ENCODE data around the gene FCRL4. TPM values are rescaled to one million over a fixed set of nuclear protein-coding genes. Genes with fewer than 3 reads are reported as not detected.

FCRL4 gene
- total RNA-seq, 2 experiments from 2014 or later = not detected

DNA sequence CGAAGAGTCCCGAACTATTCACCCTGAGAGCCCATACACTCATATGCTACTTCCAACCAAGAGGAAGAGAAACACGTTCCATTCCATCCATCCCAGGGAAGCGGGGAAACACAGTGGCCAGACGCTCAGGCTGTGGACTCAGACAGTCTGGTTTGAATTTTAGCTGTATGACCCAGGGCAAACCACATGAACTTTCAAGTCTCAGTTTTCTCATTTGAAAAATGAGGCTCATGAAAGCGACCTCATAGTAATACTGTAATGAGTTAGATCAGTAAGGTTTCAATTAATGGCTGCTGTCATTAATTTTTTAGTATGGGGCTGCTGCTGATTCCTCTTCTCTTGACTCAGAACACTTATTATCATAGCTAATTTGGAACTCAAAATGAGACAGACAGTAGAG is 1.5 kb downstream of the FCRL4 start:
- Mint-ChIP-seq H3K9me3 (no peaks in the 10 kb centered on the region), H3K27me3 (peaks cover 2% of the 10 kb centered on the region), H3K4me3 (no peak overlapping the region), H3K27ac (no peak overlapping the region), H3K36me3 (ENCODE audit: low read depth) (no peaks in the 10 kb centered on the region), H3K4me1 (ENCODE audit: low read depth) (peaks cover 9% of the 10 kb centered on the region)
- CTCF ChIA-PET = interaction anchor here (1.0 to 1.9 kb wide), 3 partner anchors 16 to 95 kb away, joined by 3 to 16 read pairs (median 9); no protein-coding TSS in a partner anchor
- TF ChIP-seq CTCF (IDR thresholded peaks at IDR 0.05) = no peak
- ATAC-seq = no peak
- intact Hi-C loops (cut with micrococcal nuclease) = no loop called here
- no peak for DNase-seq
- POLR2A ChIA-PET = no interaction called here

DNA sequence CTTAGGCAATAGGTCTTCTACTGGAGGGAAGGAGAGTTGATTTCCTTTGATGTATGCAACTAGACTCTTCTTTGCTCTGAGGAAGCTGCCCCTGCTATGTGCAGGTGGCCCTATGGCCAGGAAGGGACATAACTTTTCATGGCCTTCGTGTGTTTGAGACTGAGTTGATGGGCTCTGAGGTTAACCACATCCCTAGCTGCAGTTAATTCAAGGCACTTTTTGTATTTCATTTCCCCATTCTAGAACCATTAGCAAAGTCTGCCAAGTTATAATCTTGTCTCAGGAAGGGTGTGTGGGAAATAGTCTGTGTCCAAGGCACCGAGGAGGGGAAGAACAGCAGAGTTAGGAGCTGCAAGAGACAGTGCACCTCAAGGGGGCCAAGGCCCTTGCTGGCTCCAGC is 2.5 kb downstream of the FCRL4 start:
- intact Hi-C loops (cut with micrococcal nuclease) = no loop called here
- Mint-ChIP-seq H3K9me3 (no peaks in the 10 kb centered on the region), H3K4me1 (ENCODE audit: low read depth) (peaks cover 9% of the 10 kb centered on the region), H3K36me3 (ENCODE audit: low read depth) (no peaks in the 10 kb centered on the region), H3K4me3 (no peak overlapping the region), H3K27me3 (peaks cover 4% of the 10 kb centered on the region), H3K27ac (no peak overlapping the region)
- no peak for TF ChIP-seq CTCF (IDR thresholded peaks at IDR 0.05)
- ATAC-seq = no peak
- POLR2A ChIA-PET = no interaction called here
- CTCF ChIA-PET = interaction anchor here (1.8 to 1.9 kb wide), 2 partner anchors 15 to 96 kb away, joined by 9 to 16 read pairs; no protein-coding TSS in a partner anchor
- no peak for DNase-seq

- POLR2A ChIA-PET = no interaction called here
- H3K4me3 Mint-ChIP-seq = no peak overlapping the region
- peaks cover under 1% of the 10 kb centered on the region for H3K27me3 Mint-ChIP-seq
- TF ChIP-seq CTCF (IDR thresholded peaks at IDR 0.05) = no peak
- CTCF ChIA-PET = interaction anchor here (2.0 kb wide), 1 partner anchor 16 kb away, joined by 6 read pairs; no protein-coding TSS in a partner anchor
- DNase-seq = no peak
- H3K4me1 Mint-ChIP-seq (ENCODE audit: low read depth) = no peaks in the 10 kb centered on the region
- no peak for ATAC-seq
- H3K9me3 Mint-ChIP-seq = no peaks in the 10 kb centered on the region
- no peaks in the 10 kb centered on the region for H3K36me3 Mint-ChIP-seq (ENCODE audit: low read depth)
- no peak overlapping the region for H3K27ac Mint-ChIP-seq
- intact Hi-C loops (cut with micrococcal nuclease) = loop anchor here (10.0 kb wide), 1 partner anchor 109 kb away; no protein-coding TSS in a partner anchor
Observed at GRCh38 chr1:157585984-157586383, 11.9 kb downstream of the FCRL4 start.

DNA sequence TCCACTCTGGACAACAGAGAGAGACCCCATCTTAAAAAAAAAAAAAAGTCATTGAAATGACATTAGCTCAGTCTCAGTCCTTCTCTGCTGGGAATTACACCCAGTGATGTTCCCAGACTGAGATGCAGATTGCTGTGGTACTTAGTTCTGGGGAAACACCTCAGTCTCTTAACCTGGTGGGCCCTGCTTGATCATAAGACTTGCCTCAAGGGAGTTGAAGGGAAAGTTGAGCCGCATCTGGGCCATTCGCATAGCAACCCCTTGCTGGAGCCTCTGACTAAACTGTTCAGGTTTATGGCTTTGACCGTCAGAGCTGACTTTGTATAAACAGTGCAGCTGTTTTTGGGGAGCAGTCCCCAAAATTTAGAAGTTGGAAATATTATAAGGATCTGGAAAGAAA is 13.4 kb downstream of the FCRL4 start:
- ATAC-seq = no peak
- Mint-ChIP-seq H3K27ac (no peak overlapping the region), H3K4me3 (no peak overlapping the region), H3K9me3 (no peaks in the 10 kb centered on the region), H3K36me3 (ENCODE audit: low read depth) (no peaks in the 10 kb centered on the region), H3K4me1 (ENCODE audit: low read depth) (no peaks in the 10 kb centered on the region), H3K27me3 (no peaks in the 10 kb centered on the region)
- no peak for TF ChIP-seq CTCF (IDR thresholded peaks at IDR 0.05)
- intact Hi-C loops (cut with micrococcal nuclease) = loop anchor here (10.0 kb wide), 1 partner anchor 110 kb away; no protein-coding TSS in a partner anchor
- DNase-seq = no peak
- ChIA-PET CTCF (interaction anchor here (1.0 to 2.0 kb wide), 2 partner anchors 15 to 21 kb away, joined by 3 to 6 read pairs; no protein-coding TSS in a partner anchor), POLR2A (no interaction called here)

DNA sequence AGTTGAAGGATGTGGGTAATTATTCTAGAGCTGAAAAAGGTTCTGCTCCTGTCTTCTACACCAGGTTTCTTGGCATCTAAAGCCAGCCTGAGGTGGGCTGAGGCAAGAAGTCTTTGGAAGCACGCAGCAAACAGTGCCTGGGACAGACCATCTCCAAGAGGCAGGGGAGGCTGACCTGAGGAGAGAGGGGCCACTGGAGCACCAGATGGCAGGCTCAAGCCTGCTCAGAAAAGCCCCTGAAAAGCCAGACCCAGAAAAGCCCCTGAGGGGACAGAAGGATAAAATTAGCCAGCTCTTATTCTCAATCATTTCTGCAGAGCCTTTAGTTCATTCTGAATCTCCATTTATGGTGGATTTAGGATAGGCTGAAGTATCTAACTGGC is 17.1 kb downstream of the FCRL4 start:
- Mint-ChIP-seq H3K4me3 (no peak overlapping the region), H3K36me3 (ENCODE audit: low read depth) (no peaks in the 10 kb centered on the region), H3K27ac (no peak overlapping the region), H3K9me3 (no peaks in the 10 kb centered on the region), H3K4me1 (ENCODE audit: low read depth) (no peaks in the 10 kb centered on the region), H3K27me3 (no peaks in the 10 kb centered on the region)
- POLR2A ChIA-PET = no interaction called here
- intact Hi-C loops (cut with micrococcal nuclease) = loop anchor here (10.0 kb wide), 1 partner anchor 114 kb away; no protein-coding TSS in a partner anchor
- DNase-seq = no peak
- TF ChIP-seq CTCF (IDR thresholded peaks at IDR 0.05) = no peak
- ATAC-seq = no peak
- CTCF ChIA-PET = interaction anchor here (0.6 to 3.1 kb wide), 43 partner anchors 8 to 544 kb away, joined by 3 to 28 read pairs (median 4); partner anchors contain the start of gene FCRL2

Measured in activated CD8-positive, alpha-beta T cell treated with anti-CD3 and anti-CD28 coated beads for 36 hours (primary cell).